Gastrocnemius medialis (tissue), 4 donors: ENCODE data around the gene ETV7.

Experiments used
- POLR2A ChIP-seq, 2 donors: fragments of 450-650 bp; IDR thresholded peaks; one replicate each; pipeline ENCODE4 v1.6.1; 2017; ENCODE audit warnings: antibody characterized with exemption in 2 of 2, mild to moderate bottlenecking in 2 of 2, moderate library complexity in 2 of 2
- TF ChIP-seq, protein P1 (sequence below), 5 experiments: fragments of 450-650 bp in 3 of 5; fragments of 200-600 bp in 2 of 5; sonication (generic) in 2 of 5; IDR thresholded peaks in 4 of 5; conservative IDR thresholded peaks in 1 of 5; 1 replicate in 4 of 5; 2 replicates in 1 of 5; pipeline ENCODE4 v1.5.1; 2016 to 2019; ENCODE audit warnings: antibody characterized with exemption in 5 of 5, mild to moderate bottlenecking in 3 of 5, moderate library complexity in 3 of 5

DNA sequence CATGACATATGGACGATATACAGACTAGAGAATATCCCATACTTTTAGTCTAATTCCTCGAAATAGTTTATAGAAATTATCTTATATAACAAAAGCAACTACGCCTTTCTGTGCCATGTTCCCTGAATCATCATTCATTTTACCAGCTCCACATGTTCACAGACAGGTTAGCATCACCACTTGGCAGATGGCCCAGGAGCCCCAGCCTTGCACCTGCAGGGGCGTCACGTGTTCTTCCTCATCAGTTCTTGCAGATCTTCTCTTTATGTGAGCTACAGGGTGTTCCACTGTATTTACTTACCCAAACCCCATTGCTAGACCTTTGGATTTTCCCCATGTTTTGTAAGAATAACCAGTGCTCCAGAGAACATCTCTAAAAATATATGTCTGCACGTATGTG lies 38.2 kb downstream of the ETV7 start:
- TF ChIP-seq, protein P1, sequence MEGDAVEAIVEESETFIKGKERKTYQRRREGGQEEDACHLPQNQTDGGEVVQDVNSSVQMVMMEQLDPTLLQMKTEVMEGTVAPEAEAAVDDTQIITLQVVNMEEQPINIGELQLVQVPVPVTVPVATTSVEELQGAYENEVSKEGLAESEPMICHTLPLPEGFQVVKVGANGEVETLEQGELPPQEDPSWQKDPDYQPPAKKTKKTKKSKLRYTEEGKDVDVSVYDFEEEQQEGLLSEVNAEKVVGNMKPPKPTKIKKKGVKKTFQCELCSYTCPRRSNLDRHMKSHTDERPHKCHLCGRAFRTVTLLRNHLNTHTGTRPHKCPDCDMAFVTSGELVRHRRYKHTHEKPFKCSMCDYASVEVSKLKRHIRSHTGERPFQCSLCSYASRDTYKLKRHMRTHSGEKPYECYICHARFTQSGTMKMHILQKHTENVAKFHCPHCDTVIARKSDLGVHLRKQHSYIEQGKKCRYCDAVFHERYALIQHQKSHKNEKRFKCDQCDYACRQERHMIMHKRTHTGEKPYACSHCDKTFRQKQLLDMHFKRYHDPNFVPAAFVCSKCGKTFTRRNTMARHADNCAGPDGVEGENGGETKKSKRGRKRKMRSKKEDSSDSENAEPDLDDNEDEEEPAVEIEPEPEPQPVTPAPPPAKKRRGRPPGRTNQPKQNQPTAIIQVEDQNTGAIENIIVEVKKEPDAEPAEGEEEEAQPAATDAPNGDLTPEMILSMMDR (IDR thresholded peaks at IDR 0.05 in 4 of 5, conservative IDR thresholded peaks at IDR 0.05 in 1 of 5) = no peak
- TF ChIP-seq POLR2A (IDR thresholded peaks at IDR 0.05) = no peak
